ENCODE results near the gene KREMEN2. TPM values are rescaled to one million over a fixed set of nuclear protein-coding genes. Genes with fewer than 3 reads are reported as not detected.

KREMEN2 gene
- total and polyA plus RNA-seq, 9 of the 15 experiments (the other 6 are each of a cell fraction or from before 2014, with no cell fraction given): 0.04 to 7.7 (median 1.5) TPM; not detected in 1

- Histone ChIP-seq H3K9ac (ENCODE audit: insufficient read depth in 1 of 2, low read depth in 2 of 2, low read length in 2 of 2) (peak overlapping the region in 1 of 2 experiments; percentile 68; a peak in 2 of 4 replicates), H3K79me2 (ENCODE audit: control insufficient read depth, insufficient read depth, low read length) (no peaks in the 10 kb centered on the region), H3K4me1 (replicated peaks in 1 of 2; ENCODE audit: control insufficient read depth in 2 of 2, insufficient read depth in 2 of 2, low read length in 2 of 2) (peaks cover 0 to 47% of the 10 kb centered on the region in 2 experiments; a peak in 3 of 5 replicates), H3K27me3 (ENCODE audit: control insufficient read depth in 2 of 2, insufficient read depth in 2 of 2, low read length in 2 of 2) (peaks cover 12 to 32% of the 10 kb centered on the region in 2 experiments), H3K9me1 (ENCODE audit: control insufficient read depth, insufficient read depth, low read length) (no peaks in the 10 kb centered on the region), H4K20me1 (replicated peaks; ENCODE audit: control insufficient read depth, insufficient read depth, low read length) (peaks cover 1% of the 10 kb centered on the region; the same call in 1 of the 2 replicates), H3K4me3 (no peak overlapping the region), H3K4me2 (ENCODE audit: insufficient read depth, low read length) (no peak overlapping the region), H3K27ac (ENCODE audit: extremely low read depth, low read depth, low read length) (no peak overlapping the region), H2AFZ (ENCODE audit: low read depth, low read length) (no peak overlapping the region), H3K36me3 (ENCODE audit: control insufficient read depth, insufficient read depth, low read length) (no peaks in the 10 kb centered on the region), H3K9me3 (replicated peaks; ENCODE audit: control insufficient read depth, insufficient read depth, low read depth, low read length) (no peaks in the 10 kb centered on the region)
- ChIA-PET POLR2A (interaction anchor here (0.6 to 1.4 kb wide), 6 partner anchors 10 to 20 kb away, joined by 3 to 7 read pairs (median 3); partner anchors contain the start of gene PAQR4), CTCF (ENCODE audit: low intra/inter-chr PET ratio) (no interaction called here)
- in situ Hi-C loops (cut with MboI): no loop called here
- BruUV-seq (replicated peaks): no TSS peak
- TF ChIP-seq BHLHE40 (IDR thresholded peaks at IDR 0.05; ENCODE audit: low read length) (no peak), MTF1 (CRISPR knock-in tag; IDR thresholded peaks at IDR 0.05; ENCODE audit: borderline replicate concordance) (no peak), SREBF2 (CRISPR knock-in tag; IDR thresholded peaks at IDR 0.05) (no peak), ZBTB33 (CRISPR knock-in tag; IDR thresholded peaks at IDR 0.05) (peak; percentile 24), ZNF696 (CRISPR knock-in tag; conservative IDR thresholded peaks at IDR 0.05) (no peak), PPARD (CRISPR knock-in tag; IDR thresholded peaks at IDR 0.05) (no peak), DMBX1 (CRISPR knock-in tag; IDR thresholded peaks at IDR 0.05; ENCODE audit: borderline replicate concordance) (no peak), HLTF (IDR thresholded peaks at IDR 0.05) (no peak), POLR2B (IDR thresholded peaks at IDR 0.05; ENCODE audit: low read depth, partially characterized antibody) (no peak), POLR2G (IDR thresholded peaks at IDR 0.05; ENCODE audit: low read depth, low read length) (0 out of 2 replicates have a peak, but pooled peaks have one; percentile 27), ILK (tag; IDR thresholded peaks at IDR 0.05; ENCODE audit: borderline replicate concordance, low read depth) (no peak), ZNF23 (CRISPR knock-in tag; IDR thresholded peaks at IDR 0.05) (no peak), MAFF (IDR thresholded peaks at IDR 0.05; ENCODE audit: low read length) (no peak), FOXA1 (IDR thresholded peaks at IDR 0.05; ENCODE audit: borderline replicate concordance) (no peak), ERF (CRISPR knock-in tag; IDR thresholded peaks at IDR 0.05) (no peak), YY1 (IDR thresholded peaks at IDR 0.05; ENCODE audit: borderline replicate concordance in 1 of 3, control insufficient read depth in 1 of 3, extremely low read depth in 1 of 3, insufficient read depth in 3 of 3, insufficient read length in 1 of 3, insufficient replicate concordance in 2 of 3, low read depth in 1 of 3, low read length in 2 of 3) (peak in 1 of 3 experiments; percentile 51), EGR1 (conservative IDR thresholded peaks at IDR 0.05) (0 out of 2 replicates have a peak, but pooled peaks have one; percentile 3), EHMT2 (IDR thresholded peaks at IDR 0.05) (no peak)
- intact Hi-C loops (cut with micrococcal nuclease): no loop called here
- 39% methylated on average over 12 of the region's 21 CpGs for WGBS (ENCODE audit: insufficient coverage, low coverage, missing lambda C conversion rate)
- DNase-seq (ENCODE audit: extremely low read depth in 1 of 4, low spot score in 3 of 4): no peak
- no peak for FAIRE-seq
- no peak for ATAC-seq
These were observed 8.1 kb upstream of the KREMEN2 start for GRCh38 chr16:2955779-2956578.

Measured in K562 (cell line).